GOT3 (cell line): ENCODE results near the gene OR5H15.
"Not testable (repeated sequence)": the region's sequence is repeated elsewhere in the genome, so short reads cannot be mapped to it uniquely, and the experiment has no call there.

ENCODE experiments used
- DNase-seq: peaks from one replicate; lab custom pipeline; 2025; ENCODE audit warnings: mixed read lengths; lab: John Stamatoyannopoulos, UW

Gene OR5H15

DNA sequence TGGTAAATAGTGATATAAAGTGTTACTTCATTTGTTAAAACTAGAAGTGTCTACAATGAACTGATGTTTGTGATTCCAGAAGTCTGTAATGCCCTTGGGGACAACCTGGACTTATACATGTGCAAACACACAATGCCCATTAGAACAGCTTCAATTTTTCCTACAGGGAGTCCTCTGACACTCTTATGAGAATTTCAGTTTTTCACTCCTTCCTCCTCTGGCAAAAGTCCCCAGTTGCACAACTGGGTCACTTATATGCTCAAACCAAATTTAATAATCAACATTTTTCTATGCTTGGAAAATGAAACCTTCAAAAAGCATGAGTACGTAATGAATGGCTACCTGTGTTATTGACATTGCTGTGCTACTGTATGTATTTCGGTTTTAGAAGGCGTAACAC lies at the start of gene OR5H15:
OR5H15 (plus strand) TSS at position 301 of the 400 bp plus-strand sequence. CDS start 2,004 bp downstream, outside the sequence.
- no peak for DNase-seq

DNA sequence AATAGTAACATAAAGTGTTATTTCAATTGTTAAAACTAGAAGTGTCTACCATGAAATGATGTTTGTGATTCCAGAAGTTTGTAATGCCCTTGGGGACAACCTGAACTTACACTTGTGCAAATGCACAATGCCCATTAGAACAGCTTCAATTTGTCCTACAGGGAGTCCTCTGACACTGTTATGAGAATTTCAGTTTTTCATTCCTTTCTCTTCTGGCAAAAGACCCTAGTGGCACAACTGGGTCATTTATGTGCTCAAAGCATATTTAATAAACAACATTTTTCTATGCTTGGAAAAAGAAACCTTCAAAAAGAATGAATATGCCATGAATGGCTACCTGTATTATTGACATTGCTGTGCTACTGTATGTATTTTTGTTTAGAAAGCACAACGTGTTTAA lies 36.1 kb upstream of the OR5H15 start, which contains the start of gene OR5H1:
OR5H1 (plus strand) TSS at position 301 of the 400 bp plus-strand sequence. CDS start 1,977 bp downstream, outside the sequence.
- DNase-seq, result no peak

DNA sequence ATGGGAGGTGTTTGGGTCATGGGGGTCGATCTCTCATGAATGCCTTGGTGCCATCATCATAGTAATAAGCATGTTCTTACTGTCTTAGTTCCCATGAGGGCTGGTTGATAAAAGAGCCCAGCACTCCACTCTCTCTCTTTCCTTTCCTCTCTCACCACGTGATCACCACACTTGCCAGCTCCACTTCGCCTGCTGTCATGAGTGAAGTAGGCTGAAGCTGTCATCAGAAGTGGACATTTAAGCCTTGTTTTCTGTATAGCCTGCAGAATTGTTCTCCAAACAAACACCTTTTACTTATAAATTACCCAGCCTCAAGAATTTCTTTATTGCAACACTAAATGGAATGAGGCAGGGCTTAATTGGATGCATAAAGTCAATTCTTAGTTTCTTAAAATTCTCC lies 29.9 kb upstream of the OR5H15 start:
- DNase-seq, result no peak

DNA sequence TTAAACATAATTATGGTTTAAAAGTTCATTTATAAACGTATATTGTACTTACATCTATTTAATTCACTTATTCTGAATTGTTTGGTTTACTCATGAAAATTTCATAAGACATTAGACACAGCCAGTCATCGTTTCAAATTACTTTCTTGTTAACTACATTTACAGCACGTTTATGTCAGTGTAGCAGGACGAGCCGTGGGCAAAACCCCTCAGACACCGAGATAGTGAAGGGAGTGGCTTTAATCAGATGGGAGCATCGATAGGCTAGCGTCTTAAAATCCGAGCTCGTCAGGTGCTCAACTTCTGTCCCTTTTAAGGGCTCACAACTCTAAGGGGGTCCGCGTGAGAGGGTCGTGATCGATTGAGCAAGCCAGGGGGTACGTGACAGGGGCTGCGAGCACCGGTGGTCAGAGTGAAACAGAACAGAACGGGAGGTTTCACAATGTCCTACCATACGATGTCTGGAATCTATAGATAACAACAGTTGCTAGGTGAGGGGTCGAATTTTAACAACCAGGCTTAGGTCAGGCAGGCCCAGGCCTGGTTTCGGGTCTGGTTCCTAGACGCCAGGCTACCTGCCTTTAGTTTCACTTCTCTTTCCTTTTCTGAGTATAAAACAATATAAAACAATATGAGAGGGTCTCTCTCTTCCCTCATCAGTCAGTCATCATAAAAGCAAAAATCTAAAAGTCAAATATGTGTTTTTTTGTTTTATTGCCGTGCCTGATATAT lies 28.5 kb upstream of the OR5H15 start:
- DNase-seq, result not testable (repeated sequence)

DNA sequence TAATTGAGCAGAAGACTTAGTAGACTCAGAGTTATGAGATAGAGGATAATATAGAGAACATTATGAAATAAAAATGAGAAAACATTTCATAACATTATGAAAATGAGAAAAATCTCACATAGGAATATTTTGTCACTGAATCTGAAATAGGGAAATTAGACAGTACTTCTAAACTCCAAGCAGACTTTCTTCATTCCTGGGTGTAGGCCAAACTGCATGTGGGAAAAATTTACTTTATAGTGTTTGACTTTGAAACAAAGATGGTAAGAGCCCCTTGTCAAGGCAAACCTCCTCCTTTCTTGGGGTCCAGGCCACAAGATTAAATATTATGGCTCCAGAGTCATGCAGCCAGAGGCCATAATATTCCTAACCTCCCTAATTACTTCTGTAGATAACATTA lies 26.0 kb upstream of the OR5H15 start:
- DNase-seq, result no peak

DNA sequence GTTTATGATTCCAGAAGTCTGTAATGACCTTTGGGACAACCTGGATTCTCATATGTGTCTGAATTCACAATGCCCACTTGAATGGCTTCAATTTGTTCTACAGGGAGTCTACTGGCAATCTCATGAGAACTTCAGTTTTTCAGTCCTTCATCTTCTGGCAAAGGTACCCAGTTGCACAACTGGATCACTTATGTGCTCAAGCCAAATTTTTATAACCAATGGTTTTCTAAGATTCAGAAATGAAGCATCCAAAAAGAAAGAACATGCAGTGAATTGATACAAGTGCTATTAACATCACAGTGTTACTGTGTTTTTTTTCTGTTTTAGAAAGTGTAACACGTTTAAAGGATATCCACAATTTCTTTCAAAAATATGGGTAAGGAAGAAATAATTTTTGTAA lies 19.3 kb upstream of the OR5H15 start, which contains the start of gene OR5H14:
OR5H14 (plus strand) TSS at position 301 of the 400 bp plus-strand sequence. CDS start 1,907 bp downstream, outside the sequence.
- DNase-seq, result no peak

DNA sequence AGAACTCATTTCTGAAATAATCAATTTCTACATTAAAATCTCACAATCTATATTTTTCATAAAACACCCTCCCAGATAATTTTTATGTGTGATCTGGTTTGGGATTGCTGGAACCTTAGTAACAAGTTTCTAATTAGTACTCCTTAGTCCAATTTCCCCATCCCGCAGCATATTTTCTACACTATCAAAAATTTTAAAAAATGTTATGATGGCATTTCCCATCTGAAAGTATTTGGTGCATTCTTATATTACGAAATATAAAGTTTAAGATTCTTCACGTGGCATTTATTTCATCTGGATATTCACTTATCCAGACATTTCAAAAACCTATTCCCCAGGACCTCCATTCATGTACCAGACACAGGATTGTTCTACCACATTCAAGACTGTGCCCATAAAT lies 17.7 kb upstream of the OR5H15 start:
- DNase-seq, result no peak

DNA sequence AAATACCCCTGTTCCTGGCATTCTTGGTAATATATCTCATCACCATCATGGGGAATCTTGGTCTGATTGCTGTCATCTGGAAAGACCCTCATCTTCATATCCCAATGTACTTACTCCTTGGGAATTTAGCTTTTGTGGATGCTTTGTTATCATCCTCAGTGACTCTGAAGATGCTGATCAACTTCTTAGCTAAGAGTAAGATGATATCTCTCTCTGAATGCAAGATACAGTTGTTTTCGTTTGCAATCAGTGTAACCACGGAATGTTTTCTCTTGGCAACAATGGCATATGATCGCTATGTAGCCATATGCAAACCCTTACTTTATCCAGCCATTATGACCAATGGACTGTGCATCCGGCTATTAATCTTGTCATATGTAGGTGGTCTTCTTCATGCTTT lies 17.0 kb upstream of the OR5H15 start:
- DNase-seq, result not testable (repeated sequence)

DNA sequence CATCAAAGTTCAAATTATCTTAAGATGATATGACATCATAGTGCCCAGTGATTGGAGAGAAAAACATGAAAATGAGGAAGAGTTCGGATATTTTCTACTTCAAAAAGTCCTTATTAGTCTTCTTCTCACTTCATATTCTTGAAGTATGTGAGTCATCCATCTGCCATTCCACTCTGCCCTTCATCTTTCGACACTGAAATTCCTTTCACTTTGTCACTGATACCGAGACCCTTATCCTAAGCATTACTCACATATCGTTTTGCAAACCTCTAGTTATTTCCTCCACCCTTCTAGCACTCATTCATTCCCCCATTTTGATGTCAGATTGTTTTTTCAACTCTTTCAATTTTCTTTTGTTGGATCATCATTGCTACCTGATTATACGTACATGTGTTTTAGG lies 15.3 kb upstream of the OR5H15 start:
- DNase-seq, result no peak

DNA sequence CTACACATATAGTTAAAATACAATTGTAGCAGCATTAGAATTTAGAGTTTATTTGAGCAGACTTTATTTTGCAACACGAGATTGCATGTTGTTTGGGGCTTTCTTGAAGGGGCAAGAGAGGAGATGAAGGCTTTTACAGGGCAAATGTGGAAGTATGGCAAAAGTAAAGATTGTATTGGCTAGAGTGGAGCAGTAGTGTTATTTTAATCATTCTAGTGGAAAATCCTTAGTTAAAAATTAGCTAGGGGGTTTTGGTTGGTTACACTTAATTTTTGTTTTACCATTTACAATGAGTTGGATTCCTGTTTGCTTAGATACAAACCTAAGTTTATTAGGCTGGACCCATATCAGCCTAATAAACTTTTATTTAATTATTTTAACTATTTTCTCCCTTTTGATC lies 4.6 kb downstream of the OR5H15 start:
- DNase-seq, result no peak

DNA sequence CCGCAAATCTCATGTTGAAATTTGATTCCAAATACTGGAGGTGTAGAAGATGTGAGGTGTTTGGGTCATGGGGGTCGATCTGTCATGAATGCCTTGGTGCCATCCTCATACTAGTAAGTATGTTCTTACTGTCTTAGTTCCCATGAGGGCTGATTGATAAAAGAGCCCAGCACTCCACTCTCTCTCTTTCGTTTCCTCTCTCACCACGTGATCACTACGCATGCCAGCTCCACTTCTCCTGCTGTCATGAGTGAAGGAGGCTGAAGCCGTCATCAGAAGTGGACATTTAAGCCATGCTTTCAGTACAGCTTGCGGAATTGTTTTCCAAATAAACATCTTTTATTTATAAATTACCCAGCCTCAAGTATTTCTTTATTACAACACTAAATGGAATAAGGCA lies 6.1 kb downstream of the OR5H15 start:
- DNase-seq, result no peak

DNA sequence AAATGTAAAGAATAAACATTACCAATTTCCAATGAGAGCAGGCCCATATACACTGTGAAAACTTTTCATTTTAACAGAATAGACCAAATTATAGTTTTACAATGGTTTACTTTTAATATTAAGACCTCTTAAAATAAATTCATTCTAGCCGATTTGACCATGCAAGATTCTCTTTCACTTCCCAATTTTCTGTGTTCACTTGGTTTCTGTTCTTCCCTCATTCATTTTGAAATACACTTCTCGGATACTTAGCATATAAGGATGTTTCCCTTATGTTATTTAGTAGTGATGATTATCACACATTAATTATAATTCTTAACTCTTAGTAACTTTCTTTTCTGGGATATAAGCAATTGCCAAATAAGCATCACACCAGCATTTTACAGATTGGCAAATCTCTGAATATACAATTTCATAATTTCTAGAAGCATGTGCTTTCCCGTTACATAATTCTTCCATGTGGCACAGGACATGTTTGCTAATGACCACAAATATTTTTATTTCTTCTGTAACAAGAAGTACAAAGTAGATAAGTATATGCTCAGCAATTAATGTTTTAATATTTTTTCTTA lies 13.9 kb downstream of the OR5H15 start:
- no peak for DNase-seq

DNA sequence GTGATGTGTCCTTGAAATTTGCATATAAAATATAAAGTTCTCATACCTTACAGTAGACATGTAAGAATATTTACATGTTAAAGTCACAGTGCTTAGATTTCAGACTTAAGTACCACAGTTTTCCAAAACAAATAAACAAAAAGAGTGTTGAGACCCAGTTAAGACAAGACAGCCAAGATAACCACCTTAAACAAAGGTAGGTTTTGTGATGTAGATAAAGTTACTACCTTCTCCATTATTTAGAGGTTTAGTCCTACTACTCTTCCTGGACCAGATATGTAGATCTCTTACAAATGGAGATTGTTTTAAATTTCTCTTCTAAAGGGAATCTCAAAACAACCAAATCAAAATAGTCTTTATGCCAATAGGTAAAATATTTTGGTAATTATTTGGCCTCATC lies 15.7 kb downstream of the OR5H15 start:
- no peak for DNase-seq

DNA sequence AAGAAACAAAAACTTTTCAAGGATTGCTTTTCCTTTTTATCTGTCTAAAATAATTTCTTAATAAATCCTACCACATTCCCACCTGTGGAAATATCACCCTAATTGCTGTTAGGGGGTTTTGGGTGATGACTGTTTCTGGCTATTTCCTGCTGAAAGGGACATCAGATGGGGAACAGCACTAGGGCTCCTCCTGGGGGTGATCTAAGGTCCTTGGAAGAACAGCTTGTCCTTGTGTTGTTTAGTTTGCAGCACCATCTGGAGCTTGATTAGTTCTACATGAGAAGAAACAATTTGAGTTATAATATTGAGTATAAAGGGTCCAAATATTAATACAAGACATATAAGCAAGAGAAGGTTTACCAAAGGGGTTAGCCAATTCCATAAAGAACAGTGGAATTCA lies 18.7 kb downstream of the OR5H15 start:
- no peak for DNase-seq

DNA sequence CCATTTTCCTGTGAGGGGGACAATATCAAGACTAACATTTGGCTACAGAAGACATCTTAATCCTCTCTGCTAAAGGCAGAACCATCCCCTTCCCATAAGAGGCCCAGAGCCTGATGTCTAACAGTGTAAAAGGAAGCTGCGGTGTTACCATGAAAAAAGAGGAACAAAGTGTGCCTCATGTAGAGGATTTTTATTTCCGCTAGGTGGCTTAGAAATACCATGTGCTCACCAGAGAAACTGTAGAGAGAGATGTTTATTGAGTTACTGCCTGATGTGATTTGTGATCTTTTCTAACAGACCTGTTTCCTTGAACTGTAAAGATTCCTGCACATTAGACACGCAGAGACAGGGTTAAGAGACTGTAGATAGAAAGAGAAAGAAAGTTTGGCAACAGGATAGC lies 22.0 kb downstream of the OR5H15 start:
- DNase-seq, result no peak

DNA sequence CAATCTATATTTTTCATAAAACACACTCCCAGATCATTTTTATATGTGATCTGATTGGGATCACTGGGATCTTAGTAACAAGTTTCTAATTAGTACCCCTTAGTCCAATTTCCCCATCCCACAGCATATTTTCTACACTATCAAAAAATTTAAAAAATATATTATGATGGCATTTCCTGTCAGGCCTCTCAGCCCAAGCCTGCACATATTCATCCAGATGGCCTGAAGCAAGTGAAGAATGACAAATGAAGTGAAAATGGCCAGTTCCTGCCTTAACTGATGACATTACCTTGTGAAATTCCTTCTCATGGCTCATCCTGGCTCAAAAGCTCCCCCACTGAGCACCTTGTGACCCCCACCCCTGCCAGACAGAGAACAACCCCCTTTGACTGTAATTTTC lies 24.4 kb downstream of the OR5H15 start:
- not testable (repeated sequence) for DNase-seq

DNA sequence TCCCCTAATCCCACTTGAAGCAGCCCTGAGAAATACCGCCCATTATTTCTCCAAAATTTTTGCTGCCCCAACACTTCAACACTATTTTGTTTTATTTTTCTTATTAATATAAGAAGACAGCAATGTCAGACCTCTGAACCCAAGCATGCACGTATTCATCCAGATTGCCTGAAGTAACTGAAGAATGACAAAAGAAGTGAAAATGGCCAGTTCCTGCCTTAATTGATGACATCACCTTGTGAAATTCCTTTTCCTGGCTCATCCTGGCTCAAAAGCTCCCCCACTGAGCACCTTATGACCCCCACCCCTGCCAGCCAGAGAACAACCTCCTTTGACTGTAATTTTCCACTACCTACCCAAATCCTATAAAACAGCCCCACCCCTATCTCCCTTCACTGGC lies 29.8 kb downstream of the OR5H15 start:
- DNase-seq, result not testable (repeated sequence)

DNA sequence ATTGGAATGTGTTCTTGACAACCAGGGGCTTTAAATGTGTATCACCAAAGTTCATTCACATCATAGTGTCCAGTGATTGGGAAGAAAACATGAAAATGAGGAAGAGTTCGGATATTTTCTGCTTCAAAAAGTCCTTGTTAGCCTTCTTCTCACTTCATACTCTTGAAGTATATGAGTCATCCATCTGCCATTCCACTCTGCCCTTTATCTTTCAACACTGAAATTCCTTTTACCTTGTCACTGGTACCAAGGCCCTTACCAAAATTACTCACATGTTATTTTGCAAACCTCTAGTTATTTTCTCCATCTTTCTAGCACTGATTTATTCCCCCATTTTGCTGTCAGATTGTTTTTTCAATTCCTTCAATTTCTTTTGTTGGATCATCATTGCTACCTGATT lies 32.5 kb downstream of the OR5H15 start:
- no peak for DNase-seq

DNA sequence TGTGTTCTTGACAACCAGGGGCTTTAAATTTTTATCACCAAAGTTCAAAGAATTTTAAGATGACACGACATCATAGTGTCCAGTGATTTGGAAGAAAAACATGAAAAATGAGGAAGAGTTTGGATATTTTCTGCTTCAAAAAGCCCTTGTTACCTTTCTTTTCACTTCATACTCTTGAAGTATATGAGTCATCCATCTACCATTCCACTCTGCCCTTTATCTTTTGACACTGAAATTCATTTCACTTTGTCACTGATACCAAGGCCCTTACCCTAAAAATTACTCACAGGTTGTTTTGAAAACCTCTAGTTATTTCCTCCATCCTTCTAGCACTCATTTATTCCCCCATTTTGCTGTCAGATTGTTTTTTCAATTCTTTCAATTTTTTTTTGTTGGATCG lies 42.7 kb downstream of the OR5H15 start:
- DNase-seq, result no peak

DNA sequence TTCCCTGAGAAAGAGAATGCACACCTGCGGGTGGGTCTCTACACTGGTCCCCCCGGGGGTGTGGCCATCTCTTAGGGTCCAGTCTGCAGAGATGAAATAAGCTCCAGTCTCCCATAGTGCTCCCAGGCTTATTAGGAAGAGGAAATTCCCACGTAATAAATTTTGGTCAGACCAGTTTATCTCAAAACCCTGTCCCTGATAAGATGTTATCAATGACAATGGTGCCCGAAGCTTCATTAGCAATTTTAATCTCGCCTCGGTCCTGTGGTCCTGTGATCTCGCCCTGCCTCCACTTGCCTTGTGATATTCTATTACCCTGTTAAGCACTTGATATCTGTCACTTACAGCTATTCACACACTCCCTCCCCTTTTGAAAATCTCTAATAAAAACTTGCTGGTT lies 46.8 kb downstream of the OR5H15 start:
- DNase-seq, result no peak

DNA sequence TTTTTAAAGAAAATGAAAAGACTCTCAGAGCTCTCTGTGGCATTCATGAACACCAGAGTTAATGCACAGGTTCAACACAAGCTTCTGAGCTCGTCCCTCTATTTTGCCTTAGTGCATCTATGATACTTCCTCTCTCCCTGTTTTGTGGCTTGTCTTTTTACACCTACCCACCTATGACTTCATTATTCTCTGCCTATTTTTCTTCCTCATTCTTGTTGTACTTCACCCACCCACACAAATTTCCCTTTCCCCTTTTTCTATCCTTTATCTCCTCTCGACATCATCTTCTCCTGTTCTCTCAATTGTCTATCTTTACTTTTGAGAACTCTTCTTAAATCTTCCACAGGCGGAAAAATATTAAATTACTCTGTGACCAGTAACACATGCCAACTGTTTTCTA lies 48.6 kb downstream of the OR5H15 start:
- DNase-seq, result no peak
